Pons (tissue), 1 donor: ENCODE results near the gene APOL3.
A peak's percentile ranks its signal among the peaks of the same experiment; 100 is the strongest.
"Not testable (repeated sequence)": the region's sequence is repeated elsewhere in the genome, so short reads cannot be mapped to it uniquely, and the experiment has no call there.

Experiments used
- DNase-seq: peaks from one replicate; pipeline ENCODE4 v3.0.0-alpha.2; 2016; ENCODE audit warnings: low spot score

The APOL3 gene

DNA sequence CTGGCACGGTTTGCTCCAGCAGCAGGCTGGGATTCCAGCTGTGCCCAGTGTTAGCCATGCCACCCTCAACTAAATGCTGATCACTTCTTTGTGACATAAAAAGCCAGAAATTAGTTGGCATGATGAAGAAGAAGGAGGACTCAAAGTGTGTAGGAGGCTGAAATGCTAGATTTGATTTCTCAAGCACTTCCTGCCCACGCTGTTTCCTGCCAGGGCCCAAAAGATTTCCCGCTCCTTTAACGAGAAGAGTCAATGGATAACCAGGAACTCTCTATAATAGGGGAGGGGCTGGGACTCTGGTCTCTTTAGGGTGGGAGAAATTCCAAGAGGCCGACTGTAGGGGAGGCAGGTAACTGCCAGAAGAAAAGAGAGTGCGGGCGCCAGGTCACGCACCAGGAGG lies 26.4 kb downstream of the APOL3 start:
- no peak for DNase-seq

GRCh38 chr22:36131907-36132306 lies 28.6 kb downstream of the APOL3 start:
- no peak for DNase-seq

- DNase-seq = no peak
Measured at GRCh38 chr22:36129486-36130388, 30.8 kb downstream of the APOL3 start.

DNA sequence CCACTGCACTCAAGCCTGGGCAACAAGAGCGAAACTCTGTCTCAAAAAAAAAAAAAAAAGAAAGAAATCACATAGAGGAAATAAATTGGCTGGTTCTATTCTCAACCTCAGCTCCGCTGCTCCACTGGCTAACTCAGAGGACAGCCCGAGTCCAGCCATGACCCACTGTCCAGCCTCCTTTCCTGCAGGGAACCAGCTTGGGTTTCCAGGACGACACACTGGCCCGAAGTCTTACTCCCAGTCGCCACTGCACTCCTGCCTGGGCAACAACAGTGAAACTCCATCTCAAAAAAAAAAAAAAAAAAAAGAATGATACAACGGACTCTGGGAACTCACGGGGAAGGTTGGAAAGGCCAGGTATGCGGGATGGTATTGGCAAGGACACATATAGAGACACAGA lies 31.5 kb downstream of the APOL3 start:
- no peak for DNase-seq

GRCh38 chr22:36125994-36126531 lies 34.5 kb downstream of the APOL3 start:
- no peak for DNase-seq

GRCh38 chr22:36125434-36125833 lies 35.1 kb downstream of the APOL3 start:
- no peak for DNase-seq

- DNase-seq = peak; percentile 13
Measured at GRCh38 chr22:36124666-36125065, 35.9 kb downstream of the APOL3 start.

GRCh38 chr22:36123673-36124630 lies 36.6 kb downstream of the APOL3 start:
- DNase-seq = peak; percentile 93

GRCh38 chr22:36120621-36121351 lies 39.8 kb downstream of the APOL3 start:
- not testable (repeated sequence) for DNase-seq

- DNase-seq = no peak
Measured at GRCh38 chr22:36117053-36117554, 43.5 kb downstream of the APOL3 start.

DNA sequence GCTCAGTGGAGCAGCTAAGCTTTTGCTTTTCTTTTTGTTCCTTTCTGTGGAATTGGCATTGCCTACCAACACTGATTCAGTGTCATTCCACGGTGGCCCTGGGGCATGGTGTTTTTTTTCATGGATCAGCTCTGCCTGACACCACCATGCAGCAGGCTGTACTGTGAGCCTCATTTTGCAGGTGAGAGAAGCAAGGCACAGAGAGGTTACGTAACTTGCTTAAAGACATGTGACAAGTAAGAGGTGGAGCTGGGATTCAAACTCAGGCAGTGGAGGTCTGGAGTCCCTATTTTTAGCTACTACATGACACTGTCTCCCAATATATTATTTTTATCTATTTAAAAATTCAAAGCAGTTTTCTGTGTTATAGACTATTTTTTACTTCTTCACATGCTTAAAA lies 44.4 kb downstream of the APOL3 start:
- no peak for DNase-seq

- no peak for DNase-seq
Measured at GRCh38 chr22:36113121-36113520, 47.4 kb downstream of the APOL3 start.

- no peak for DNase-seq
Measured at GRCh38 chr22:36111316-36111715, 49.2 kb downstream of the APOL3 start.

GRCh38 chr22:36110306-36110881 lies 50.2 kb downstream of the APOL3 start:
- DNase-seq = no peak

- DNase-seq = no peak
Measured at GRCh38 chr22:36107436-36107835, 53.1 kb downstream of the APOL3 start.

DNA sequence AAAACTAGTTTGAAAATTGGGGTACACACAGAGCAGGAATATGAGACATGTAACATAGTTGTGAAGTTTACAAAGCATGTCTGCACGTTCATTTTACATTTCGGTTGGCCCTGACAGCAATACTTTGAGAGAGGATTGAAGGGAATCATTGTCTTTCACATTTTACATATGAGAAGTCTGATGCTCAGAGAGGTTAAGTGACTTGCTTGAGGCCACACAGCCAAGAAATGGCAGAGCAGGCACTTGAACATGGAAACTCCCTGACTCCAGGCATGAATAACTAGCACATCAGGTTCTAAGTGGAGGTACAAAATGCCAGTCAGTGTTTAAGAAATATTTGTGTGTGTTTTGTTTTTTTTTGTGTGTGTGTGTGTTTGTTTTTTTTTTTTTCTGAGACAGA lies 53.6 kb downstream of the APOL3 start:
- no peak for DNase-seq

- no peak for DNase-seq
Measured at GRCh38 chr22:36104988-36105387, 55.6 kb downstream of the APOL3 start.

- DNase-seq = no peak
Measured at GRCh38 chr22:36104435-36104834, 56.1 kb downstream of the APOL3 start.

DNA sequence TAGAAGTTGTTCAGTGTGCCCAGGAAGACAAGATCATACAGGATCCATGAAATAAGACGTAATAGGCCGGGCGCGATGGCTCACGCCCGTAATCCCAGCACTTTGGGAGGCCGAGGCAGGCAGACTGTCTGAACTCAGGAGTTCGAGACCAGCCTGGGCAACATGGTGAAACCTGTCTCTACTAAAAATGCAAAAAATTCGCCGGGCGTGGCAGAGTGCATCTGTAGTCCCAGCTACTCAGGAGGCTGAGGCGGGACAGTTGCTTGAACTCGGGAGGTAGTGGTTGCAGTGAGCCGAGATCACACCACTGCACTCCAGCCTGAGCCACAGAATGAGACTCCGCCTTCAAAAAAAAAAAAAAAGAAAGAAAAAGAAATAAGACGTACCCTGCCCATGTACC lies 56.7 kb downstream of the APOL3 start:
- DNase-seq = no peak

- no peak for DNase-seq
Measured at GRCh38 chr22:36102995-36103394, 57.6 kb downstream of the APOL3 start.

- DNase-seq = no peak
Measured at GRCh38 chr22:36101756-36102155, 58.8 kb downstream of the APOL3 start.
